Central memory CD8-positive, alpha-beta T cell (primary cell): ENCODE results near the gene MEF2C.

ENCODE experiments used
- ATAC-seq: fragments of 150-1000 bp; cut with Tn5 transposase; replicated peaks from 2 replicates; pipeline ENCODE4 v1.10.0; 2022; ENCODE audit warnings: mild to moderate bottlenecking, moderate FRiP score, moderate number of reproducible peaks; ENCODE audit not compliant: poor library complexity, severe bottlenecking; ENCODE audit errors: extremely low read depth
- DNase-seq, 2 donors: peaks; one replicate each; pipeline ENCODE4 v3.0.0; 2021; ENCODE audit warnings: low spot score in 2 of 2
- H3K27ac Mint-ChIP-seq: one replicate; pipeline ENCODE4 v1.8.0; 2022; ENCODE audit warnings: low read depth, mild to moderate bottlenecking, moderate library complexity, mixed read lengths
- H3K27me3 Mint-ChIP-seq: one replicate; pipeline ENCODE4 v1.8.0; 2022; ENCODE audit warnings: mixed read lengths
- H3K36me3 Mint-ChIP-seq: one replicate; pipeline ENCODE4 v1.8.0; 2022; ENCODE audit warnings: mild to moderate bottlenecking, moderate library complexity, mixed read lengths; ENCODE audit not compliant: insufficient read depth
- H3K4me1 Mint-ChIP-seq: one replicate; pipeline ENCODE4 v1.8.0; 2022; ENCODE audit warnings: mixed read lengths
- H3K4me3 Mint-ChIP-seq: one replicate; pipeline ENCODE4 v1.8.0; 2022; ENCODE audit warnings: mild to moderate bottlenecking, moderate library complexity, mixed read lengths
- H3K9me3 Mint-ChIP-seq: one replicate; pipeline ENCODE4 v1.8.0; 2022; ENCODE audit warnings: mixed read lengths

Gene MEF2C

DNA sequence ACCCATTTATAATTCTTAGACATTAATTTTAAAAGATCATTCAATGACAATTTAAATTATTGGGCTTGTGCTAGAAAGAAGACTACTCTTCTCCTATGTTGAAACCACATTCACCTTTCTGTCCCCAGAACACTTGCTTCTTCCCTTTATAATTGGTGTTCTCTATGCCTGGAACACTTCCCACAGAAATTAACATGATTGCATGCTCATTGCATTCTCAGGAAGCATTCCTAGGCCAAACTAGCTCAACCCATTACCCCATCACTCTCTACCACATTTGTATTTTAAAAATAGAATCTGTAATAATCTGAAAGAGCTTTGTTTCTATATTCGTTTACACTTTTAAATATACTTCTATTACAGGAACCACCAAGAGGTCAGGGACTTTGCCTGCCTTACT is 184.7 kb downstream of the MEF2C start:
- H3K27ac Mint-ChIP-seq, result no peak overlapping the region
- peaks cover 87% of the 10 kb centered on the region for H3K27me3 Mint-ChIP-seq
- no peaks in the 10 kb centered on the region for H3K9me3 Mint-ChIP-seq
- no peak overlapping the region for H3K4me3 Mint-ChIP-seq
- H3K4me1 Mint-ChIP-seq, result no peaks in the 10 kb centered on the region
- ATAC-seq (no peak), DNase-seq (no peak)
- H3K36me3 Mint-ChIP-seq, result peaks cover 1% of the 10 kb centered on the region

DNA sequence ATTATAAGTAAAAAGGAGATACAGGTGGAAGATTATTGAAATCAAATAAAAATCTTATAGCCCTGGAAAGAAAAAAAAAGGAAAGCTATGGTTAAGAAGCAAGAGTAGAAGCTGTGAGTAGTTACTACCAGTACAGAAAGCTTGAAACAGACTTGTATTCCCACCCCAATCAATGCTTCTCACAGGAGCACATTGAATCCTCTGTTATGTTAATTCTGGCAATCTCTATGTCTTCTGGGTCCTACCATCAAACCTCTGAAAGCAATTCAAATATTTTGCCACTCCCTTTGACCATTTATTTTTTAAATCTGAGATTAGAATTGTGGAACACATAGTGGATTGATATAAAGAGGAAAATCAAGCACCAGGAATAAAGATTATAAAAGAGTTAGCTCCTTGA is 186.5 kb downstream of the MEF2C start:
- Mint-ChIP-seq H3K36me3 (peaks cover 1% of the 10 kb centered on the region), H3K9me3 (no peaks in the 10 kb centered on the region)
- DNase-seq, result no peak

DNA sequence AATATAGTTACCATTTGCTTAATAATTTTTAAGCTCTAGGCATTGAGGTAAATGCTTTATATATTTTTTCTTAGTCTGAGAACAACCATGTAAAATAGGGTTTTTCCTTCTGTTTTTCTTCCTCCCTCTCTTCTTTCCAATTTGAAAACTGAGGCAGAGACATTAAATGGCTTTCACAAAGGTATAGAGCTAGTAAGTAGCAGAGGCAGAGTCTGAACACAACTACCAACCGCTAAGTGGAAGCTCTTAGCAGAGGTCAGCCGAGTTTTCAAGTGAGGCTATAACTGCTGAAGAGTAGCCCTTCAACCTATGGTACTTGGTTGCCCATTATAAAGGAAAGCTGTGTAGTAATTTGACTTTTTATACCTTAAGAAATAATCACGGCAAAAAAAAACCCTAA is 187.1 kb downstream of the MEF2C start:
- ATAC-seq, result no peak
- Mint-ChIP-seq H3K27ac (no peak overlapping the region), H3K4me1 (peaks cover 4% of the 10 kb centered on the region), H3K4me3 (no peak overlapping the region), H3K9me3 (no peaks in the 10 kb centered on the region), H3K36me3 (peaks cover 4% of the 10 kb centered on the region), H3K27me3 (peaks cover 98% of the 10 kb centered on the region)
- no peak for DNase-seq

More for the DNA sequence above, 186.5 kb downstream of the MEF2C start:
- Mint-ChIP-seq H3K4me3 (no peak overlapping the region), H3K27me3 (peaks cover 94% of the 10 kb centered on the region), H3K4me1 (no peaks in the 10 kb centered on the region), H3K27ac (no peak overlapping the region)
- no peak for ATAC-seq

DNA sequence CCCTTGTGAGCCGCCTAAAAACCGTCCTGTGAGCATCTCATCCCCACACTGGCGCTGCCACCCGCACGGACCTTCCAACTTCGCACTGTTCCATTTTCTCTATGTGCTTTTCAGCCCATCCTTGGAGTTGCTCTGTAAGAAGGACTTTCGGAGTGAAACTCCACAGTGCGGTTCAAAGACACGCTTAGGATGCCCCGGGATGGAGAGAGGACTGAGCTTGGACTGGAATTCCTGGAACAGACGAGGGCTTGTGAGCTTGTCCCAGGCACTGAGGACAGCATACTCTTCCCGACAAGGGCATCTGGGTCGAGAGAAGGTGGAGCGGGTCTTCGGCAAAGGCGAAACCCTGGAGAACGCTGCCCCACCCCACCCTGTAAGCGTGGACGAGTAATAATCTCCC is 187.8 kb downstream of the MEF2C start:
- Mint-ChIP-seq H3K27me3 (peaks cover 100% of the 10 kb centered on the region), H3K9me3 (no peaks in the 10 kb centered on the region), H3K27ac (no peak overlapping the region), H3K4me1 (peaks cover 11% of the 10 kb centered on the region), H3K36me3 (peaks cover 11% of the 10 kb centered on the region), H3K4me3 (no peak overlapping the region)
- DNase-seq (no peak), ATAC-seq (no peak)

DNA sequence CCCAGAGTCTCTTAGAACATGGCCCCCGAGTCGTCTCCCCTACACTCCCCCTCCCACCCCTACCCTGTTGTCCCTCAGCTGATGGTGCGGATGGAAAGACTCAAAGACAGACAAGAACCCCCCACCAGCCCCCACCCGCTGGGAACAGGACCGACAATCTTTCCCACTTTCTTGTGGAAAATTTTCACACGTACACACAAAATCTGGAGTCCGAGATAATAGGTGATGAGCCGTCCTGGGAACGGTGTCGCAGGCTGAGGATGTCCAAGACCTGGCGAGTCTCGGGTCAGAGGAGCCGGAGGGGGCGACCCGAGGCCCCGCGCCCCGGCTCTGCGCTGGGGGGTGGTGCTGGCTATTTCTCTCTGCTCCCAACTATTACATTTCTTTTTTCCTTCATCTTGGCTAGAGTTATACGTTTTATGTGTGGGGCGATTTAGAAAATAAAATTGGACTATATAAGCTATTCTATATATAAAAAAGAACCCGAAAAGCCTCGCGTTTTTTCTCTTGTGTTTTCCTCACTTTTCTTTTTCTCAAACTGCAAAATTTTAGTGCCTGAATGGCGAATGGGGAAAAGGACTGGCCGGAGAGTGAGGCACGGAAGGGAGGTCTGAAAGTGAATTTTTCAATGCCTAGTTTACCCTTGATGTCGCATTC is 188.8 kb downstream of the MEF2C start:
- Mint-ChIP-seq H3K36me3 (peaks cover 16% of the 10 kb centered on the region), H3K27me3 (peaks cover 100% of the 10 kb centered on the region), H3K4me1 (peaks cover 11% of the 10 kb centered on the region), H3K4me3 (no peak overlapping the region), H3K9me3 (no peaks in the 10 kb centered on the region), H3K27ac (no peak overlapping the region)
- ATAC-seq (no peak), DNase-seq (no peak)

DNA sequence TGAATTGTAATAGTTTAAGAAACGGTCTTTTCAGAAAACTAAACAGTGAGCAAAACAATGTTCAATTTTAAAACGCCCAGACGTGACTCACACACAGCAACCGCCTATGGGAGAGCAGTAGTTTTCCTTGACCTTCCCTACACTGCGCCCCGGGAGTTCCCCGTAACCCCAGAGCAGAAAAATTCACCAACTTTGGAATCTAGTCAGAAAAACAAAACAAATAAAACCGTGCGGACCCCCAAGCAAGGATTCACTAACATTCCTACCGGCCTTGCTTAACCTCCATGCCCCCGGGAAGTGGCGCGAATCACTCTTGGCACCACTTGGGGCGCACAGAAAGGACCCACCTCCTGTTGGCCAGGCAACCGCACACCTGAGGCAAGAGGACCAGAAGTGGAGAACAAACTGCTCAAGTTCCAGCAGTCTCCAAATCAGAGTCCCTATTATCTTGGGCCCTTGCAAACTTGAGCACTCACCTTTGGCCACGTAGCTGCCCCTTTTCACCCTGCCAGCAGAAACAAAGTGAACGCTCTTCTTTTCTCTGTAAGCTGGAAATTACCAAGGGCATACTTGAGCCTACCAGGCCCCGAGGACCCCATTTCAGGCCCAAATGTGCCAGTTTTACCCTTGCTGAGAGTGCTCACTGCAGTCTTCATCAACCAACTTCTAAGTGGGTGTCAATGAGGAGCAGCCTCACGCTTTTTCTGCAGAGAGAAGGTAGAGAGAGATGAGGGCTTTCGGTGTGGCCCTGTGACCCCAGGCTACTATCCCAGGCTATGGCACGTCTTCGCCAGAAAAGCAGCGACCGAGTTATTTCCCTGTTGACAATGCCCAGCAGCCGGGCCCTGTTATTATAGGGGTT is 189.7 kb downstream of the MEF2C start:
- Mint-ChIP-seq H3K27me3 (peaks cover 100% of the 10 kb centered on the region), H3K4me1 (peaks cover 11% of the 10 kb centered on the region), H3K9me3 (no peaks in the 10 kb centered on the region), H3K36me3 (peaks cover 18% of the 10 kb centered on the region), H3K4me3 (no peak overlapping the region), H3K27ac (no peak overlapping the region)
- DNase-seq (no peak), ATAC-seq (no peak)

DNA sequence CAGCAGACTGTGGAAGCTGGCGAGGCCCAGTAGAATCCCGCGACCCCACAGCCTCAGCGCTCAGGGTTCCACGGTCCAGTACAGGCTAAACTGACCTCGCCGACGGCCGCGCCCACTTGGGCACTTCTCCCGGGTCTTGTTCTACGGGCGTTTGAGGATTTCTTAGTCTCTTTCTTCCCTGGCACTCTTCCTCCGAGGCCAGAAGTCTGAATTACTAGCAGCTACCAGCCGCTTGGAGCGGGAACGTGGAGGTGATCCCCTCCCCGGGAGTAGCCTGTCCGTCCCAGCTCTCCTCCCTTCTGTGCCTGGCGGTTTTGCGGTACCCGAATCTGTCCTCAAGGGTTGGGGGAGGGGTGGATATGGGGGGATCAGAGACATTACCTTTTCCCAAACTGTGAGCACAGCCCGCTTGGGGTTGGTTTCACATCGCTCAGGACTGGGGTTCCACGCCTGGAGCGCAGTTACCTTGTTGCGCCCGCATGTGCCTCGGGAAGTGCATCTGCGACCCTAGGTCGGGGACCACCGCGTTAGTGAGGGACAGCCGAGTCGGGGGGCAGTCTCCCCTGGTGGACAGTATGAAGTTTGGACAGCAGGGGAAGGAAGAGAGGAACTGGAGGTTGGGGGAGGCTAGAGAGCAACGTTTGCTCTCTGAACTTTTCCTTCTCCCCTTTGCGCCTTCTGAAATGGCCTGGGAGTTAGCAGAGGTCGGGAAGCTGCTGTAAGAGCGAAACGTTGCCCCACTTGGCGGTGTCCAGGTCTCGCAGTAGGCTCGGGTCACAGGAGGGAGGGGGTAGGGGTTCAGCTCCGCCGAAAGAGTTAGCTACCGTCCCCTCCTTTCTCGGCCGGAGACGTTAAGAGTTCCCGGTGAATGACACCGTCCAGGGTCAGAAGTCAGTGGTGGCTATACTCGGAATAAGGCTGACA is 190.8 kb downstream of the MEF2C start:
- Mint-ChIP-seq H3K4me3 (no peak overlapping the region), H3K27ac (no peak overlapping the region)

DNA sequence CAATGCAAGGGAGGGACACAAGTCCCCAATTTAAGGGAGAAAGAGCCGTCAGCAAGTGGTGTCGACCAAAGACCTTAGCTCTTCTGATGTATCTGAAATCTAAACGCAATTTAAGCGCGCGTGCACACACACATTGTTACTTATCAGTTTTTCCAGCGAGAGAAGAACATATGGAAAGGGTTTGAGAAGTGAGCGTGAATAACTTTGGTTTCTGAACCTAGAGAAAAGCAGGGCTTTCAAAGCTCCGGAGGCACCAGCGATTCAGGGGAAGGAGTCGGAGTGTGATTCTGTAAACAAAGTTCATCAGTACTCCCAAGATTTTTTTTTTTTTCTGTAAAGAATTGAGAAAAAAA is 191.8 kb downstream of the MEF2C start:
- Mint-ChIP-seq H3K9me3 (no peaks in the 10 kb centered on the region), H3K4me3 (peak overlapping the region; percentile 53), H3K27ac (peak overlapping the region; percentile 22), H3K27me3 (peaks cover 100% of the 10 kb centered on the region), H3K36me3 (peaks cover 19% of the 10 kb centered on the region), H3K4me1 (peaks cover 11% of the 10 kb centered on the region)
- DNase-seq, result no peak
- ATAC-seq, result no peak

More for the DNA sequence above, 190.8 kb downstream of the MEF2C start:
- peaks cover 18% of the 10 kb centered on the region for H3K36me3 Mint-ChIP-seq
- H3K9me3 Mint-ChIP-seq, result no peaks in the 10 kb centered on the region
- DNase-seq (no peak), ATAC-seq (no peak)
- peaks cover 100% of the 10 kb centered on the region for H3K27me3 Mint-ChIP-seq
- H3K4me1 Mint-ChIP-seq, result peaks cover 11% of the 10 kb centered on the region

DNA sequence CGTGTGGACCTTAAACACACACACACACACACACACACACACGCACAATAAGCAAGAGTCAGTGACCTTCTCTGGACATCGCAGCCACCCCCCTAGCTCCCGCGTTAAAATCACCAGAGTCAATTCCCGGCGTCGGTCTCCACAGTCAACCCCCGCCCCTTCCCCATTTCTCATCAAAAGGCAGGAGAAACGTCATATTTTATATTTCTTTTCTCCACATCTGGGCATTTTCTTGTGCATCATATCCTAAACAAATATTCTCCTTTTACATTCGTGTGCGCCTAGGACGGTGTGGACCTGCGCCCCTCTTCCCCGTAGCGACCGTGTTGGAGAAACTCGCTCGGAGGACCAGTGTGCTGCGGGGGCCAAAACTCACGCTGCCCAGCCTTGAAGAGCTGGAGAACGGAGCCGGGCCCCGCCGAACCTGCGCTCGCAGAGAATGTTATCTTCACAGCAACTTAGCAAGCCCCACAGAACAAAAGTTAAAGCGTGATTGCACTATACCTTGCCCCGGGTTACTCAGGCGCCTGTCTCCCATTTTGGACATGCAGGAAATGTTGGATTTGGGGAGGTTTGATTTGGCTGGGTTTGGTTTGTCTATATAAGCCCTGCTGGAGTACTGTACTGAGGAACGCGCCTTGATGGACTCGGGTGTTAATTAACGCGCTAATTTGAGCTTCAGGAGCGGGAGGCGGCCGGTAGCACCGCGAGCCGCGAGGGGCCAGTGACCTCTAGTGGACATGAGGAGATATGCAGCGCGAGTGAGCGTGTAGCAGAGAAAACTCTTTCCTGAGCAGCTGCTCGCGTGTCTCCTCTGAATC is 192.4 kb downstream of the MEF2C start:
- peaks cover 11% of the 10 kb centered on the region for H3K4me1 Mint-ChIP-seq
- peak overlapping the region; percentile 22 for H3K27ac Mint-ChIP-seq
- peak; percentile 48 to 50 for DNase-seq
- H3K9me3 Mint-ChIP-seq, result no peaks in the 10 kb centered on the region
- H3K36me3 Mint-ChIP-seq, result peaks cover 24% of the 10 kb centered on the region
- peak; percentile 54 for ATAC-seq
- peak overlapping the region; percentile 53 for H3K4me3 Mint-ChIP-seq
- H3K27me3 Mint-ChIP-seq, result peaks cover 100% of the 10 kb centered on the region

DNA sequence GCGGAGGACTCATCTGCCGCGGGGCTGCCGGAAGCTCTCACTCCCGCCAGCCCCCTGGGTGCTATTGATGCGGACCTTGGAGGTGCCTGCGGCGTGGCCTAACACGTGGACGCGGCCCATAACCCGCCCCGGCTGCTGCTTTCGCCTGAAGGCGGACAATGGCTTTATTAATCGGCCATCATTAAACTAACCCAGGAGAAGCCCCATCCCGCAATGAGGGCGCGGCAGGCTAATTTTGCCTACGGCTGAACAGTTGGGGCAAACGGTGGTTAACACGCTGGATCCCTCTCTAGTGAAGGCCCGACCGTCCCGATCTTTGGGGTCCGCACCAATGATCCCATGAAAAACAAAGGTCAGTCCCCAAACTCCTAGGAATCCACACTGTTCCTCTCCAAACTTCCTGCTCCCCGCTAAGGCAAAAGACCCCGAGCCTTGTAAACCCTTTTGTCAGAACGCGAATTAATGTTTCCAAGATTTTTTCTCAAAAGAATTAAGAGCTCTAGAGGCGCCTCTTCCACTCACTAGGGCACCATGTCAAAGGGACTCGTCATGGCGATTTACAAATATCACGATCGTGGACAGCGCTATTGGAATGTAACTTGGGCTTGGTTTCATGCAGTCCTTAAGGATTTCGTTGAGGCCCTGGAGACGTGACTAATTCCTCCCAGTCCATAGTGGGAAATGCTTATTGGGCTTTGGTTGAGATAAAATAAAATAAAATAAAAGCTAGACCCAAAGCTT is 193.1 kb downstream of the MEF2C start:
- ATAC-seq (no peak), DNase-seq (no peak)
- no peak overlapping the region for H3K27ac Mint-ChIP-seq
- H3K27me3 Mint-ChIP-seq, result peaks cover 100% of the 10 kb centered on the region
- H3K4me1 Mint-ChIP-seq, result peaks cover 11% of the 10 kb centered on the region
- no peaks in the 10 kb centered on the region for H3K9me3 Mint-ChIP-seq
- H3K4me3 Mint-ChIP-seq, result peak overlapping the region; percentile 53
- H3K36me3 Mint-ChIP-seq, result peaks cover 28% of the 10 kb centered on the region

DNA sequence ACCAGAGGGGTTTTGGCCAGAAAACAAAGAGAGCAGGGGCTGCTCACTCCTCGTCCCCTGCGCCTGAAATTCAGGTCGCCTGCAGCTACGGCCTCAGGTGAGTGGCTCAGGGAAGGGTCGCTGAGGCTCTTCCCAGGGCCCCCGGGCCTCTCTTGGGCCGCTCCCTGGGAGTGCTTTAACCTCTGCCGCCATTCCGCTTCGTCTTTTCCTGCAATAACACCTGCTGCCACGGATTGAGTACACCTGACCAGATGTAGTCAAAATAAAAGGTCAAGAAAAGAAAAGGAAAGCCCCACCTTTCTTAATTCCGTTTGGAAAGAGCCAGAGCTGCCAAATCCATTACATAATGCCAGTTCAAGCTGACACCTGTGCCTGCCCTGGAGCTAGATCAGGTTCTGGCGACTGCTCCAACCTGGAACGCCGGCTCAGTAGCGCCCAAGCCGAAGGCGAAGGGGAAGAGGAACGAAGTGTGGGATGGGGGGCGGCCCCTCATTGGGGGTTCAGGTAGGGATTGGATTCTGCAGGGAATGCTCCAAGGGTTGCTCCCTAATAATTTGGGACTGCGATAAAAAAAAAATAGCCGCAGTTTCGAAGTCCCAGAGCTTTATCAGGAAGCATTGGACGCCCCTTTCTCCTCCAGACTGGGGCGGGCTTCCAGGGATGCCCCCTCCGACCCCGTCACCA is 193.9 kb downstream of the MEF2C start:
- no peaks in the 10 kb centered on the region for H3K9me3 Mint-ChIP-seq
- H3K4me1 Mint-ChIP-seq, result peaks cover 11% of the 10 kb centered on the region
- no peak overlapping the region for H3K4me3 Mint-ChIP-seq
- H3K27ac Mint-ChIP-seq, result no peak overlapping the region
- H3K36me3 Mint-ChIP-seq, result peaks cover 29% of the 10 kb centered on the region
- DNase-seq (no peak), ATAC-seq (no peak)
- peaks cover 100% of the 10 kb centered on the region for H3K27me3 Mint-ChIP-seq
